Fibroblast of skin of abdomen (primary cell): Measurements from ENCODE around the gene SLC26A1.

ENCODE experiments used
- DNase-seq: peaks from one replicate; pipeline ENCODE4 v3.0.0-alpha.2; 2013

SLC26A1 gene

DNA sequence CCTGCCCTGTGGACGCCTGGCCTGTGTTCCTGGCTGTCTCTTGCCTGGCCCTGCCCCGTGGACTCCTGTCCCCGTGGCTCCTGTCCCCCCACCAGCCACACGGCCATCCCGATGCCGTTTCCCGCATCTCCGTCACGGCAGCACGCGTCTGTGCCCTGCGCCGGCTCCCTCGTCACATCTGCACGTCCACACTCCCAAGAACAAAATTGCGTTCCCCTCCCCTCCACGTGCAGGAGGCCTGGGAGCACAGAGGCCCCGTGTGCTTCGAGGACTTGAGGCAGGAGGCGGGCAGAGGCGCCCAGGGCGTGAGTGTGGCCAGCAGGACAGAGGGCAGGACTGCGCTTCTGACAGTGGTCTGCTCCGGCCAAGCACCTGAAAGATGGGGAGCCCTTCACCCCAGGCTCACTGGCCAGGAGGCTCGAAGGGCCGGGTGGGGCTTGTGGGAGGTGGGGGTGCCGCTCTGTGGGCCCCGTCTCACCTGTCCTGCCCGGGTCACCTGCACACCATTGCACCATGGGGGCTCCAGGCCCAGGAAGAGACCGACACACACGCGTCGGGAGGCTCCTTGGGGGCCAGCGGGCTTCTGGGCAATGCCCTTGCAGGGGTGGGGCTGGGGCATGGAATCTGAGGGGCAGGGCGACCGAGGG lies 35.5 kb upstream of the SLC26A1 start:
- DNase-seq = no peak

DNA sequence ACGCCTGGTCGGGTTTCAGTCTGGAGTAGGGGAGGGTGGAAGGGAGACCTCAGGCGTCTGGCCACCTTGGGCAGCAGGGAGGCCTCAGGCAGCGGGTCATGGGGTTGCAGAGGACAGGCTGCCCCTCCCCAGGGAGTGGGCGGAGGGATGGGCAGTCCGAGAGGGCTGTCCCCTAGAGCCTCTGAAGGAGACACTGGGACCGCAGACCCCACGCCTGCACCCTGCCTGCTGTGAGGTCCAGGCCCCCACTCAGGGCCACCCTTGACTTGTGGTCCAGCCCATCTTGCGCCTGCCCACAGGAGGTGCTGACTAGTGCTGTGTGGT lies 34.7 kb upstream of the SLC26A1 start:
- no peak for DNase-seq

DNA sequence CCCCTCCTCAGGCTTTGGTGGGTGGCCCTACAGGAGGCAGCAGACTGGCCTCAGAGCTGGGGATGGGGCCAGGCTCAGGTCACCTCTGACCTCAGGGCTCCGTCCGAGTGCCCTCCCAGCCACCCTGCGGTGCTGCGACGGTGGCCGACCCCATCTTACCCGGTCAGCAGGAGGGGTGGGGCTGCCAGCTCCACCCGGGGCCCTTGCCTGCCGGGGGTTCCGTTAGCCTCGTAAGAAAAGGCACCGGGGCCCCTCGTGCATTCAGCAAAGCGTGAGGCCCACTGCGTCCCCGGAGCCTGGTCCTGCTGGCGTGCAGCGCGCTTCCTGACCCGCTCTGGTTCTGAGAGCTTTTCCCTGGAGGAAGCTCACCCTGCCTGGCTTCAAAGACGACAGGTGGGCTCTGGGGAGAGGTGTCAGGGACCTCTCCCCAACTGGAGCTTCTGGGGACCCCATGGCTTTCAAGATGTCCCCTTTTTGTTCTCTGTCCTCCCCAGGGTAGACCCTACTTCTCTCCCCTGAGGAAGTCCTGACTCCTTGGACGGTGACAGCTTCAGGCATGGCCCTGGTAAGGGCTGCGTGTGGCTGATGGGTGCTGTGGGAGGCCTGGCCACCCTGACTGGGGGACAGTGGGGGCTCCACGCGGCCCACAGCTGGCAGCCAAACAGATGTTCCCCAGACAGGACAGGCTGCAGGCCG lies 34.2 kb upstream of the SLC26A1 start:
- DNase-seq = no peak

DNA sequence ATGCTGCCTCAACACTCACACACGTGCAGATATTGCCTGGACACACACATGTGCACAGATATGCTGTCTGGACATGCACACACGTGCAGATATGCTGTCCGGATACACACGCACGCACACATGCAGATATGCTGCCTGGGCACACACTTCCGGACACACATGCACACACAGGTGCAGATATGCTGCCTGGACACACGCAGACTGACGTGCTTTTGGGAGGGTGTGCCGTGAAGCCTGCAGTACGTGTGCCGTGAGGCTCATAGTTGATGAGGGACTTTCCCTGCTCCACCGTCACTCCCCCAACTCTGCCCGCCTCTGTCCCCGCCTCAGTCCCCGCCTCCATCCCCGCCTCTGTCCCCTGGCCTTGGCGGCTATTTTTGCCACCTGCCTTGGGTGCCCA lies 32.9 kb upstream of the SLC26A1 start:
- DNase-seq = no peak

DNA sequence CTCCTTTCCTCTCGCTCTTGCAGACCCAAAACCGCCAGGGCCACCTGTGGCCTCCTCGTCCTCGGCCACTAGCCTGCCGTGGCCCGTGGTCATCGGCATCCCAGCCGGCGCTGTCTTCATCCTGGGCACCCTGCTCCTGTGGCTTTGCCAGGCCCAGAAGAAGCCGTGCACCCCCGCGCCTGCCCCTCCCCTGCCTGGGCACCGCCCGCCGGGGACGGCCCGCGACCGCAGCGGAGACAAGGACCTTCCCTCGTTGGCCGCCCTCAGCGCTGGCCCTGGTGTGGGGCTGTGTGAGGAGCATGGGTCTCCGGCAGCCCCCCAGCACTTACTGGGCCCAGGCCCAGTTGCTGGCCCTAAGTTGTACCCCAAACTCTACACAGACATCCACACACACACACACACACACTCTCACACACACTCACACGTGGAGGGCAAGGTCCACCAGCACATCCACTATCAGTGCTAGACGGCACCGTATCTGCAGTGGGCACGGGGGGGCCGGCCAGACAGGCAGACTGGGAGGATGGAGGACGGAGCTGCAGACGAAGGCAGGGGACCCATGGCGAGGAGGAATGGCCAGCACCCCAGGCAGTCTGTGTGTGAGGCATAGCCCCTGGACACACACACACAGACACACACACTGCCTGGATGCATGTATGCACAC lies 31.8 kb upstream of the SLC26A1 start:
- no peak for DNase-seq

DNA sequence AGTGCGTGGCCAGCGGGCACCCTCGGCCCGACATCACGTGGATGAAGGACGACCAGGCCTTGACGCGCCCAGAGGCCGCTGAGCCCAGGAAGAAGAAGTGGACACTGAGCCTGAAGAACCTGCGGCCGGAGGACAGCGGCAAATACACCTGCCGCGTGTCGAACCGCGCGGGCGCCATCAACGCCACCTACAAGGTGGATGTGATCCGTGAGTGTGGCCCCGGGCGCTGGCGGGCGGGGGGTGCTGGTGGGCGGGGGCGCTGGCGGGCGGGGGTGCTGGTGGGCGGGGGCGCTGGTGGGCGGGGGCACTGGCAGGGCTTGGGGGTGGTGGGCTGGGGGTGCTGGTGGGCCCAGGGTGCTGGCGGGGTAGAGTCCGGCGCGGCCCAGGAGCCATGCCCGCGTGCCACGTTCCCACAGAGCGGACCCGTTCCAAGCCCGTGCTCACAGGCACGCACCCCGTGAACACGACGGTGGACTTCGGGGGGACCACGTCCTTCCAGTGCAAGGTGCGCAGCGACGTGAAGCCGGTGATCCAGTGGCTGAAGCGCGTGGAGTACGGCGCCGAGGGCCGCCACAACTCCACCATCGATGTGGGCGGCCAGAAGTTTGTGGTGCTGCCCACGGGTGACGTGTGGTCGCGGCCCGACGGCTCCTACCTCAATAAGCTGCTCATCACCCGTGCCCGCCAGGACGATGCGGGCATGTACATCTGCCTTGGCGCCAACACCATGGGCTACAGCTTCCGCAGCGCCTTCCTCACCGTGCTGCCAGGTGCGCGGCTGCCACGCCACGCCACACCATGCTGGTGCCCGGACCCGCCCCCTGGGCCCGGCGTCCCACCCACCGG lies 30.9 kb upstream of the SLC26A1 start:
- no peak for DNase-seq

DNA sequence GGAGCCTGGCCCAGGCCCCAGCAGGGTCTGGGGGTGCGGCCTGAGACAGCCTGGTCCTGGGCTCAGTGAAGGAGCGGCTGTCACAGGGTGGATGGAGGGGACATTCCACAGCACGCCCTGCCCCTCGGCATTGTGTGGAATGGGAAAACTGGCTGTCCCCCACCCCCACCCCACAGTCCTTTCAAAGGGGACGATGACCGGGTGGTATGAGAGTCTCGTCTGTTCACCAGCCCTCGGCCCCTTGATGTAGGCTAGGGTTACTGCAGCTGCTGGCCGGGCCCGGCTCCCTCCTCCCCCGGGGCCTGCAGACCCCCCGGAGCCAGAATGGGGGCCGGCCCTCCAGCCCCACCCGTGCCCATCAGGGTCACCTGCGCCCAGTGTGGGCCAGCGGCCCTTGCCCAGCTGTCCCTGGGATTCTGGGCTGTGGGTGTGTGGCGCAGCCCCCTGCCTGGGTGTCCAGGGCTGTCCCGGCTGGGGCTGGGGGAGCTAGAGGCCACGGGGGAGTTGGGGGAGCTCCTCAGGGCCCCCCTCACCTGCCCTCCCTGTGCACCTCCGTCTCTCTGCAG lies 30.0 kb upstream of the SLC26A1 start:
- DNase-seq = no peak

DNA sequence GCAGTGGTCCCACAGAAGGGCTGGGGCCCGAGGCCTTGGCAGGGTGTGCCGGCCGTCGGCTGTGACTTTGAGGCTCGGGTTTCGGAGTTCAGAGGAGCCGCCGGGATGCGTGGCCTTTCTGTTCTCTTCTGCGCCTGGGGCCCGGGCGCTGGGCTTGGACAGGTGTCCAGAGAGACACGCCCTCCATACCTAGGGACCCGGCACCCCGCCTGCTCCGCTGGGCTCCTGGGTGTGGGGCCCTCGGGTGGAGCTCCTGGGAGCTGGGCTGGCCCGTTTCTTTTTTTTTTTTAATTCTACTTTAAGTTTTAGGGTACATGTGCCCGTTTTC lies 29.5 kb upstream of the SLC26A1 start:
- no peak for DNase-seq

DNA sequence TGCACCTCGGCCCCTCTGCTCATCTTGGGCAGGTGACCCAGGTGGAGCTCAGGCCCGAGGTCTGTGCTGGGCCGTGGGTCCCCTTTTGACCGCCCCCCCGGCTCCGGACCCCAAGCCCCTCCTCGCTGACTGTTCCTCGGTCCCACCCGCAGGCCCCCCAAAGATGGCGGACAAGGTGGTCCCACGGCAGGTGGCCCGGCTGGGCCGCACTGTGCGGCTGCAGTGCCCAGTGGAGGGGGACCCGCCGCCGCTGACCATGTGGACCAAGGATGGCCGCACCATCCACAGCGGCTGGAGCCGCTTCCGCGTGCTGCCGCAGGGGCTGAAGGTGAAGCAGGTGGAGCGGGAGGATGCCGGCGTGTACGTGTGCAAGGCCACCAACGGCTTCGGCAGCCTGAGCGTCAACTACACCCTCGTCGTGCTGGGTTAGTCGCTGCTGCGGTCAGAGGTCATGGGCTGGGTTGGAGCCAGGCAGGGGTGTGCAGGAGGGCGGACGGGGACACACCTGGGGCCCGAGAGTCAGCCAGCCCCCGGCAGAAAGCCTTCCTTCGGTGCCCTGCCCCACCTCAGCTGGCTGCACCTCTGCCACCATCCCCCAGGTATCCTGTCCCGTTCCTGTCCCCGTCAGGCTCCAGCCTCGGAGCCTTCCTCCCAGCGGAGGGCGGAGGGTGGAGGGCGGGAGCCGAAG lies 29.0 kb upstream of the SLC26A1 start:
- DNase-seq = no peak

DNA sequence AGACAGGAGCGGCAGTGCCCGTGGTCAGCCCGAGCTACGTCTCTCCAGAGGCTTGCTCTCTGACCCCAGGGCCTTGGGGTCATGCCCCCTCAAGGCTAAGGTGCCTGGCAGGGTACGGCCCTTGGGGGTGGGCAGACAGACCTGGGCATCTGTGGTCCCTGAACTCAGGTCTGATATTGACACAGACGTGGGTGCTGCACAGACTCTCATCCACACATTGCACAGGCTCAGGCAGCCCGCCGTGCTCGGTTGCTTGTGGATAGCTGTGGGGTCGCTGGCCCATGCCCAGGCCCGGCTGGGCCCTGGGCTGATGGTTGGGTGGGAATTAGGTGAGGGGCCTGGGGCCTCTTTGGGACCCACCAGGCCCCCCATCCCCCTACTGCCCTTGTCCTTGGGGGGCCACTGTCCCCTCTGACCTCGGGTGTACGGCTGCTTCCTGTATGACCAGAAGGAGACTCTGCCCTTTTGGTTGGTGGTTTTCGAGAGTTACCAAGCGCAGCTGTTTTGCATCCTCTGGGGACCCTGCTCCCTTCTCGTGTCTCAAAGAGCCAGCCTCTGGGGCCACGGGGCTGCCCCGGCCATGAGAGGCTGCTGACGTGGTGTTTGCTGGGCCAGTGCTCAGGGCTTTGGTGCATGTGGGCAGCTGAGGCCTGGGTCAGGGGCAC lies 28.3 kb upstream of the SLC26A1 start:
- no peak for DNase-seq

DNA sequence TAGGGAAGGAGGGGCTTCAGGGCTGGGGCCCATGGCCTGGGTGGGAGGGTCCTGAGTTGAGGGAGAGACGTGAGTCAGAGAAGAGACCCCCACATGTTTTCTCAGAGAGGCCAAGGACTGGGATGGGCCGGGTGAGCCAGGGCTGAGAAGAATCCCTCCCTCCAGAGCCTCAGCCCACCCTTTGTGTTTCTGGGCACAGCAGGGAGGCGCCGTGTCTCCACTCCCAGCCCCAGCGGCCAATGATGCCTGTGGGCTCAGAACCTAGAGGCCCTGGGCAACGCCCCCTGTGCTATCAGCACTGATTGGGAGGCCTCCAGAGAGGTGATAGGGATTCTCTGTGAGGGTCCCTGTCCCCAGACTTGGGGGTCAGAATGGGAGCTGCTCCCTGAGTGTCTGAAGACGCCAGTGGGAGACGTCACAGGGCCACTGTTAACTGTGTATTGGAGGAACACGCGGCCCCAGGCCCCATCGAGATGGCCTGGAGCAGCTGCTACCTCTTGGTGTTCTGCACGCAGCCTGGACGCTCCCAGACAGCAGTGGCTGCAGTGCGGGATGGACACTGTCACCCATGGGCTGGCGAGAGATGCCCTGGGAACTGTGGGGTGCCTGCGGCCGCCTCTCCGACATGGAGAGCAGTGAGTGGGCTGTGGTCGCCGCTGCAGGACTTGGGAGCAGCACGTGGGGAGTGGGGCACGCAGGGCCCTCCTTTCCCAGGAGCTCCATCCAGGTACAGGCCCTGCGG lies 26.7 kb upstream of the SLC26A1 start:
- DNase-seq = no peak

DNA sequence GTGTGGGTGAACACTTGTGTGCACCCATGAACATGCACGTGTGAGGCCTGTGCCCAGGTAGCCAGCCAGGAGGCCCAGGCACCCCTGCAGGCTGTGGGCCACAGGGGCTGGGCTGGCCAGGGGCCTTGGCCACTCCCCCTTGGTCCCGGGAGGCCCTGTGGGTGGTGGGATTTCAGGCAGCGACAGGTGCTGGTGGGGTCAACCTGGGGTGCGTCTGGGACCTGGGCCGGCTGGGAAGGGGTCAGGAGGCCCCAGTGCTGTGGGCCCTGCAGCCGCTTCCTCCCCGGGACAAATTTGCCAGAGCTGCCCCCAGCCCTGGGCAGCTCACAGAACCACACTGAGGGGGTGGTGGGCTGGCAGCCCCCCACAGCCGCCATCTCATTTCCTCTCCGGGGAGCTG lies 26.1 kb upstream of the SLC26A1 start:
- no peak for DNase-seq

DNA sequence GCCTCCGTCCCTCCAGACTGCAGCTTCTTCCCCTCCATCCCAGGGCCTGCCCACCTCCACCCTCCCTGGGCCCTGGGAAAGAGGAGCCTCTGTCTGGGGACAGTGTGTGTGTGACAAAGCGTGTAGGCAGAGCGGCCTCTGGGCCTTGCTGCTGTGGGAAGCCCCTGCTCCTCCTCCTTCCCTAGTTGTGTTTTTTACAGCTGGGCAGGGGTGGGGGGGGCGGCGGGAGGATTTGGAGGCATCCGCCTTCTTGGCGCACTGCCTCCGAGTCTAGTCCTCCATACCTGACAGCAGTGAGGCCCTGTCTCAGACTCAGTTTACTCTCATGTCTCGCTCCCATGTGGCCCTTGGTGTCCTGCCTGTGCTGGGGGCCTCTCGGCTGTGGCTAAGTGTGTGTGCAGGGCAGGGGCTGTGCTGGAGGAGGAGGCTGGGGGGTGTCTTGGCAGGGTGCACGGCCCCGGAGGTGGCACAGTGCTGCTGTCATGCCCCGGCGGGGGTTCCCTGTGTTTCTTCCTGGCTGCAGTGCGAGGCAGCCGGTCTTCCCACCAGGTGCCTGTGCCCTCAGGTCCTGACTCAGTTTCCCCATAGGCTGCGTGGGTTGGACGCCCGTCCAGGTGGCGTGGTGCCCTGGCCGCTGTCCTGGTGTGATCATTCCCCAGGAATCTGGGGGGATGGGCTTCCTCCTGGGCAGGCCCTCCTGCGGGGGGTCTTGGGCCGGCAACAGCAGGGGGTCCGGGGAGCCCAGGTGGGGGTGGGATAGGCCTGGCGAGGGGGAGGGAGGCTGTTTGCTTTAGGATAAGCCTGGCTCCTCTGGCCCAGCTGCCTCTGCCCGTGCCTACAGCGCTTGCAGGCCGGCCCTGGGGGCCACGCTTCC lies 25.2 kb upstream of the SLC26A1 start:
- no peak for DNase-seq

DNA sequence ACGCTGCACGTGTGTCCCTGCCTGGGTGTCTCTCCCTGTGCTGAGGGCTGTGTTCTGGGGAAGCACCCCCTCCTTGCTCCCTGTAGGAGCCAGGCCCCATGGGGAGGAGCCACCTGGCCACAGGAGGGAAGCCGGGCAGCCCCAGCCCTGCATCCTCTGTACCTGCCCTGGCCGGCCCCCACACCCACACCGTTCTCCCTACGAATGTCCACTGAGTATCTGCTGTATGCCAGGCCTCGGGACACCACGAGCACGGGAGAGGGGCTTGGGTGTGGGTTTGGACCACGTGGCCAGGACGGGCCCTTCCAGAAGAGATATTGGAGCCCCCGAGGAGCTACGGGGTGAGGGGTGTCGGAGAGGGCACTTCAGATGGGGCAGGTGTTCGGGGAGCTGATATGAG lies 24.5 kb upstream of the SLC26A1 start:
- DNase-seq = no peak

DNA sequence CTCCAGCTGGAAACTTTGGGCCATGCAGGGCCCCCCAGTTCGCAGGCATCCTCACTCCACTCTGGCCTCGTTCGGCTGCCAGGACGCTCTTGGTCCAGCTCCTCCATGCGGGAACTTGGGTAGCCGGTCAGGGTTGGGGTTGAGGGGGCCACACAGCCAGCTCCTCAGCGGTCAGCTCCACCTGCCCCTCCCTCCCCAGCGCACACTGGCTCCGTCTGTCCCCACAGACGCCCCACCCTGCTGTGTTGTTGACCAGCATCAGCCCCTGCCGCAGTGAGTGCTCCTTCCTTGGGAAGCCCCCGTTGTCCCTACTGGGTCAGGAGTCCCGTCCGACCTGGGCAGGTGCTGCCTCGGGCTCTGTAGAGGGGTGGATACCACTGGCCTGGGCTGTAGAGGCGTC lies 24.0 kb upstream of the SLC26A1 start:
- no peak for DNase-seq

DNA sequence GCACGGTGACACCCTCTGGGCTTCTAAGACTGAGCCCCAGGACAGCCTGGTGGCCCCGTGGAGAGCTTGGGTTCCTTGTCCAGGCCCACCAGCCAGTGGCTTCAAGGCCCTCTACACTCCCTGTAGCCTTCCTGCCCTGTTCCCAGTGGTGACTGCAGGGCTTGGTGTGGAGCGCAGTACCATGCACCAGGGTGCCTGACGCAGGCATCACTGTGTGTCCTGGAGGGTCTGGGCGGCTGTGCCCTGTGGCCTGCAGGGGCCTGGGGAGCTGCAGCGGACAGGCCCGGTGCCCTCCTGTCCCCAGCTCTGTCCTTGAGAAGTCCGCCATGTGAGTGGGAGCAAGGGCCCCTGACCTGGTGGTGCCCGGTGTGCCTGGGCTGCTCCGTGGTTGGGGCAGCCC lies 22.5 kb upstream of the SLC26A1 start:
- DNase-seq = no peak

DNA sequence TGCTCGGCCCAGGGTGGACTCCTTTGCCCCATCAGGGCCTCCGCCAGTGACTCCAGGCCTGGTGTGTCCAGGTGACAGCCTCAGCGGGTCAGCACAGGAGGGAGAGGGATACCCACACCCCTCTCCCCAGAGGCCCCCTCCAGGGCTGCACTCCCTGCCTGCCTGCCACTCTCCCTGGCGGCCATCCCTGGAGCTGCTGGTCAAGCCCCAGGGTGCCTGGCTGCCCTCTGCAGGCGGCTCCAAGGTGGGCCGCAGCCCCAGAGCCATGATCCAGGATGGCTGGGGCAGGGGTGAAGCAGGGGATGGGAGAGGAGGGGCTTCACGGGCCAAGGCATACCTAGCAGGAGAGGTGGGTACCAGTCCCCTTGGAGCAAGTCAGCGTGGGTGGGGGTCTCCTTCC lies 22.0 kb upstream of the SLC26A1 start:
- DNase-seq = no peak

DNA sequence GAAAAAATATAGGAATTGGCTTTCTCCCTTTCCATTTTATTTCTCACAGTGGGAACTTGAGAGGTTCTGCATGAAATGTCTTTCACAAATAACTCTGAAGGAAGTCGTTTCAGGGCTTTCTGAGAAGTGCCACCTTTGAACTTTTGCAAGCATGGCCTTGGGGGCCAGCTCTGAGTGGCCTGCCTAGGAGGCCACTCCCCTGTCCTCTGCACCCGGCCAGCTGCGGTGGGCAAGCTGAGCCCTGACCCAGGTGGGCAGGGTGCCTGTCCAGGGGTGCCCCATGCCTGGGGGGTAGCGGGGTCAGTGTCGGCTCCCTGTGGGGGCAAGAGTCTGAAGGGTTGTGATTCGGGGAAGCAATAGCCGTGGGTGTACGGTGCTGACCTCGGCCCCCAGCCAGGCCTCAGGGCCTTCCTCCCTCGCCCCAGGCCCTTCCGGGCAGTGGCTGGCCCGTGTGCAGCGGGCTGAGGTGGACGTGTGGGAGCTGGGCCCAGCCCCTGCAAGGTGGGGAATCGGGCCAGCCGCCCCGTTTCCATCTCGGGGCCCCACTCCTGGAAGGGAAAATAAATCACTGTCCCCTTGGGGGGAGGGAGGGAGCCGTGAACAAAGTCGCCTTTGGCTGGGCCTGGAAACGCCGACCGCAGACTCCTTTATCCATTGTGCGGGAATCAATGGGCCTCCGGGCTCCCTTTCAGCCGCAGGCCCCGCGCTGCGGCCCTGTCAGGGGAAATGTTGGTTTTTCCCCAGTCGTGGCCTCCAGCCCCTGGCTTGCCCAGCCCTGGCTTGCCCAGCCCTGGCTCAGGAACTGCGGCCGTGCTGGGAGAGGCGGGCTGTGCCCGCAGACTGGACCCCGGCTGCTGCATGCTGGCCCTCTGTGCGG lies 21.3 kb upstream of the SLC26A1 start:
- DNase-seq = no peak
